Right lobe of liver (tissue), 4 donors: Measurements from ENCODE around the gene ACOX3.

Source experiments
- POLR2A ChIP-seq: fragments of 450-650 bp; IDR thresholded peaks from one replicate; pipeline ENCODE4 v1.6.1; 2017; ENCODE audit warnings: antibody characterized with exemption, mild to moderate bottlenecking
- TF ChIP-seq, protein P1 (sequence below), 4 donors: fragments of 200-600 bp in 3 of 4; fragments of 450-650 bp in 1 of 4; IDR thresholded peaks; one replicate each; pipeline versions ENCODE4 v1.5.1 to v1.8.0; 2016 to 2022; ENCODE audit warnings: antibody characterized with exemption in 4 of 4, mild to moderate bottlenecking in 2 of 4
- donor health status: DM: no; HTN: no; CAD: no.
- donor health status: DM: no; HTN: no; CAD: no.
- donor health status: DM: no; HTN: yes; CAD: no.

DNA sequence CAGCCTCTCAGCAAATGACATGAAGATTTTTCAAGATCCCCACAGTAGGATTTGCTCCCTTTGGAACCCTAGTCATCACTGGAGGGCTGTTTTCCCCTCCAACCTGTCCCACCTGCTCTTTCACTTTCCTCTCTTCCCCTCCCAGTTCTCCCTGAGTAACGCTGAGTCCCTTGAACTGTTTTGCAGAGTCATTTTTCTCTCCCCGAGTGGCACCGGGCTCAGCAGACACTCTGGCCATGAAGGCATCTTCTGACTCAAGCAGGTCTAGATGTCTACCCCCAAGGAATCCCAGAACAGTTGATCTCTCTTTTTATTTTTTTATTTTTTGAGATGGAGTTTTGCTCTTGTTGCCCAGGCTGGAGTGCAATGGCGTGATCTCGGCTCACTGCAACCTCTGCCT is 118.8 kb downstream of the ACOX3 start:
- TF ChIP-seq, protein P1, sequence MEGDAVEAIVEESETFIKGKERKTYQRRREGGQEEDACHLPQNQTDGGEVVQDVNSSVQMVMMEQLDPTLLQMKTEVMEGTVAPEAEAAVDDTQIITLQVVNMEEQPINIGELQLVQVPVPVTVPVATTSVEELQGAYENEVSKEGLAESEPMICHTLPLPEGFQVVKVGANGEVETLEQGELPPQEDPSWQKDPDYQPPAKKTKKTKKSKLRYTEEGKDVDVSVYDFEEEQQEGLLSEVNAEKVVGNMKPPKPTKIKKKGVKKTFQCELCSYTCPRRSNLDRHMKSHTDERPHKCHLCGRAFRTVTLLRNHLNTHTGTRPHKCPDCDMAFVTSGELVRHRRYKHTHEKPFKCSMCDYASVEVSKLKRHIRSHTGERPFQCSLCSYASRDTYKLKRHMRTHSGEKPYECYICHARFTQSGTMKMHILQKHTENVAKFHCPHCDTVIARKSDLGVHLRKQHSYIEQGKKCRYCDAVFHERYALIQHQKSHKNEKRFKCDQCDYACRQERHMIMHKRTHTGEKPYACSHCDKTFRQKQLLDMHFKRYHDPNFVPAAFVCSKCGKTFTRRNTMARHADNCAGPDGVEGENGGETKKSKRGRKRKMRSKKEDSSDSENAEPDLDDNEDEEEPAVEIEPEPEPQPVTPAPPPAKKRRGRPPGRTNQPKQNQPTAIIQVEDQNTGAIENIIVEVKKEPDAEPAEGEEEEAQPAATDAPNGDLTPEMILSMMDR (IDR thresholded peaks at IDR 0.05) = no peak
- TF ChIP-seq POLR2A = no peak
